Natural killer cell treated with Interleukin-12 subunit alpha and Interleukin-12 subunit beta and Interleukin-15 and Interleukin-18, amount 100 ng/mL, for 72 hours (primary cell): Measurements from ENCODE around the gene CRISP3. TPM values are rescaled to one million over a fixed set of nuclear protein-coding genes. Genes with fewer than 3 reads are reported as not detected.
"Not testable (repeated sequence)": the region's sequence is repeated elsewhere in the genome, so short reads cannot be mapped to it uniquely, and the experiment has no call there.

Source experiments
- ATAC-seq, 2 donors: fragments of 150-1000 bp; cut with Tn5 transposase in 1 of 2; sonication (Bioruptor Pico), chemical (Tn5 transposase) in 1 of 2; 2 replicates each; pipeline ENCODE4 v1.10.0; 2021
- DNase-seq: peaks from one replicate; pipeline ENCODE4 v3.0.0; 2022; ENCODE audit warnings: low spot score
- H3K27ac Mint-ChIP-seq, 2 donors: 1 replicate in 1 of 2; 2 replicates in 1 of 2; pipeline ENCODE4 v1.8.0; 2022; ENCODE audit warnings: mixed read lengths in 2 of 2, mild to moderate bottlenecking in 1 of 2, moderate library complexity in 1 of 2
- H3K27me3 Mint-ChIP-seq, 2 donors: 1 replicate in 1 of 2; 2 replicates in 1 of 2; pipeline ENCODE4 v1.8.0; 2022; ENCODE audit warnings: mixed read lengths in 2 of 2
- H3K36me3 Mint-ChIP-seq: one replicate; pipeline ENCODE4 v1.8.0; 2022; ENCODE audit warnings: mixed read lengths
- H3K4me1 Mint-ChIP-seq, 2 donors: 1 replicate in 1 of 2; 2 replicates in 1 of 2; pipeline ENCODE4 v1.8.0; 2022; ENCODE audit warnings: low read depth in 2 of 2, mixed read lengths in 2 of 2, mild to moderate bottlenecking in 1 of 2
- H3K4me3 Mint-ChIP-seq: one replicate; pipeline ENCODE4 v1.8.0; 2022; ENCODE audit warnings: mixed read lengths
- H3K9me3 Mint-ChIP-seq: 2 replicates; pipeline ENCODE4 v1.8.0; 2022; ENCODE audit warnings: mixed read lengths
- total RNA-seq, 2 donors: library from RNA; stranded (reverse); gene quantifications; one replicate each; pipeline ENCODE4 v1.2.3, GENCODE V29; 2022

Gene CRISP3
- total RNA-seq, 2 donors from 2014 or later, result not detected

DNA sequence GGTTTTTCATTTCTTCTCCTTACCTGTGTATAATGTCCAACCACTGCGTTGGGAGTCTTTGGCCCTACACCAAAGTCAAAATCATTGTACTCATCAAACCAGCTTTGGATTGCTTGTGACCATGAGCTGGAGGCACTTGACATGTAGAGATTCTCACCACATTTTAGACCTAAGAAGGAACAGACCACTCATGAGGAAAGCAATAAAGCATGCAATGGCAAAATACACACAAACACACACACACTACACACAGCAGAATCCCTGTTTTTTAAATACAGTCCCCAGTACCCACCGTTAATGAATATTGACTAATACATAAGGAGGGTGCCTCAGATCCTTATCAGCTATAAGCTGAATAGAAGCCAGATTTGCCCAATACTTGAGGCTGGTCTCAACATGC lies 10.5 kb downstream of the CRISP3 start:
- H3K36me3 Mint-ChIP-seq, result no peaks in the 10 kb centered on the region
- ATAC-seq (no peak), DNase-seq (no peak)
- H3K4me3 Mint-ChIP-seq, result no peak overlapping the region
- no peaks in the 10 kb centered on the region for H3K27me3 Mint-ChIP-seq
- H3K9me3 Mint-ChIP-seq, result peaks cover 7% of the 10 kb centered on the region
- no peaks in the 10 kb centered on the region for H3K4me1 Mint-ChIP-seq
- H3K27ac Mint-ChIP-seq, result no peak overlapping the region

- H3K27me3 Mint-ChIP-seq, result no peaks in the 10 kb centered on the region
- no peaks in the 10 kb centered on the region for H3K36me3 Mint-ChIP-seq
- H3K4me1 Mint-ChIP-seq, result no peaks in the 10 kb centered on the region
- H3K4me3 Mint-ChIP-seq, result no peak overlapping the region
- H3K9me3 Mint-ChIP-seq, result peaks cover 7% of the 10 kb centered on the region
- H3K27ac Mint-ChIP-seq, result no peak overlapping the region
- DNase-seq, result no peak
- ATAC-seq, result no peak
Observed at GRCh38 chr6:49732781-49733180, 11.4 kb downstream of the CRISP3 start.

GRCh38 chr6:49730251-49730650 lies 13.9 kb downstream of the CRISP3 start:
- no peaks in the 10 kb centered on the region for H3K27me3 Mint-ChIP-seq

DNA sequence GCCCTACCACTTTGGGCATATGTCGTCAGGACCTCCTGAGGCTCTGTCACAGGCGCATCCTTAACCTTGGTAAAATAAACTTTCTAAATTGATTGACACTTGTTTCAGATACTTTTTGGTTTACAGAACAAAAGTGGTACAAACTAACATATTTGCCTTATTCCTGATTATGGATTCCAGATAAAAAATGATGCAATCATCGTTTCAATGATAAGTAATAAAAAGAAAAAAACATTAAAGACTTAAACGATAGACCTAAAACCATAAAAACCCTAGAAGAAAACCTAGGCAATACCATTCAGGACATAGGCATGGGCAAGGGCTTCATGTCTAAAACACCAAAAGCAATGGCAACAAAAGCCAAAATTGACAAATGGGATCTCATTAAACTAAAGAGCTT lies 20.3 kb downstream of the CRISP3 start:
- DNase-seq, H3K27me3 Mint-ChIP-seq, H3K36me3 Mint-ChIP-seq, H3K27ac Mint-ChIP-seq, H3K4me3 Mint-ChIP-seq, ATAC-seq, H3K4me1 Mint-ChIP-seq: not testable (repeated sequence)
- H3K9me3 Mint-ChIP-seq, result peaks cover 10% of the 10 kb centered on the region

More at GRCh38 chr6:49730251-49730650, 13.9 kb downstream of the CRISP3 start:
- H3K27ac Mint-ChIP-seq, result no peak overlapping the region
- no peak for ATAC-seq
- DNase-seq, result no peak
- H3K4me3 Mint-ChIP-seq, result no peak overlapping the region
- peaks cover 7% of the 10 kb centered on the region for H3K9me3 Mint-ChIP-seq
- no peaks in the 10 kb centered on the region for H3K4me1 Mint-ChIP-seq
- H3K36me3 Mint-ChIP-seq, result peaks cover 8% of the 10 kb centered on the region

- ATAC-seq (no peak), DNase-seq (no peak)
- peaks cover 20% of the 10 kb centered on the region for H3K9me3 Mint-ChIP-seq
- H3K4me1 Mint-ChIP-seq, result no peaks in the 10 kb centered on the region
- no peaks in the 10 kb centered on the region for H3K27me3 Mint-ChIP-seq
- H3K4me3 Mint-ChIP-seq, result no peak overlapping the region
- H3K36me3 Mint-ChIP-seq, result peaks cover 5% of the 10 kb centered on the region
- H3K27ac Mint-ChIP-seq, result no peak overlapping the region
Observed at GRCh38 chr6:49721297-49721696, 22.9 kb downstream of the CRISP3 start.

GRCh38 chr6:49720372-49720771 lies 23.8 kb downstream of the CRISP3 start:
- Mint-ChIP-seq H3K9me3 (peaks cover 21% of the 10 kb centered on the region), H3K4me3 (no peak overlapping the region), H3K4me1 (no peaks in the 10 kb centered on the region), H3K27me3 (no peaks in the 10 kb centered on the region), H3K27ac (no peak overlapping the region), H3K36me3 (no peaks in the 10 kb centered on the region)
- DNase-seq (no peak), ATAC-seq (no peak)

DNA sequence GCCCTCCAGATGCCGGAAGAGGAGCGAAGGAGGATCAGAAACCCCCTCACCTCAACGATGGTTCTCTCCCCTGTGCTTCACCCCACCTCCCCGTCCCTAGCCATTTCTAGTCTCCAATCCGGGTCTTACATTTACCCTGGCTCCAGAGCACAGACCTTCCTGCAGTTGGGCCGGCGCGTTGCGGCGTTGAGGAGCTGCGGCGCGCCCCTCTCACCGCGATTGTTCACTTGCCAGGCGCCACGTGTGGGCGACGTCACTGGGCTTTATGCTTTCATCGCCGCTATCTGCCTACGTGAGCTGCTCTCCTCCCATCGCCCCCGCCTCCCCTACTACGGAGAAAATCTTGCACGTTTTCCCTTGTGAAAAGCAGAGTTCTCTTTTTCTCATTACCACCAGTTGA lies 30.8 kb downstream of the CRISP3 start, which contains the start of gene CRISP2:
CRISP2 (minus strand) TSS at position 198 of the 400 bp plus-strand sequence. CDS start 4,347 bp downstream, outside the sequence.
- Mint-ChIP-seq H3K9me3 (peaks cover 15% of the 10 kb centered on the region), H3K27ac (no peak within 1 kb of the TSS), H3K36me3 (no peaks in the 10 kb centered on the region), H3K4me1 (no peaks in the 10 kb centered on the region), H3K4me3 (no peak within 1 kb of the TSS), H3K27me3 (no peaks in the 10 kb centered on the region)
- ATAC-seq (no peak), DNase-seq (peak; percentile 49)

DNA sequence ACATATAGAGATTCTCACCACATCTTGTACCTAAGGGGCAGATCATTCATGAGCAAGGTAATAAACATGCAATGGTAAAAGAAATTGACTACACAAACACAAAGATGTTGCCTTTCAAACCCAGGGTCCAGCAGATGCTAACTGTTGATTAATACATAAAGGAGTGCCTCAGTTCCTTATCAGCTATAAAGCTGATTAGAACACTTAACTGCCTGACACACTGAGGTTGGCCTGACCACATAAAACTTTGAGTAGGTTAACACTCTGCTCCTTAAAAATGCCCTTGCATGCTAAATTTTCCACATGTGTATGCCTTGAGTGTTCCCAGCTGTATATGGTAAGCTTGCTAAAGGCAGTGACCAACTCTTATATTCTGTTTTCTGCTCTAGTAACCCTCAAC lies 45.7 kb downstream of the CRISP3 start:
- Mint-ChIP-seq H3K4me3 (no peak overlapping the region), H3K27me3 (no peaks in the 10 kb centered on the region), H3K4me1 (no peaks in the 10 kb centered on the region), H3K36me3 (peaks cover 4% of the 10 kb centered on the region), H3K9me3 (peaks cover 9% of the 10 kb centered on the region), H3K27ac (no peak overlapping the region)
- DNase-seq, result no peak
- no peak for ATAC-seq

DNA sequence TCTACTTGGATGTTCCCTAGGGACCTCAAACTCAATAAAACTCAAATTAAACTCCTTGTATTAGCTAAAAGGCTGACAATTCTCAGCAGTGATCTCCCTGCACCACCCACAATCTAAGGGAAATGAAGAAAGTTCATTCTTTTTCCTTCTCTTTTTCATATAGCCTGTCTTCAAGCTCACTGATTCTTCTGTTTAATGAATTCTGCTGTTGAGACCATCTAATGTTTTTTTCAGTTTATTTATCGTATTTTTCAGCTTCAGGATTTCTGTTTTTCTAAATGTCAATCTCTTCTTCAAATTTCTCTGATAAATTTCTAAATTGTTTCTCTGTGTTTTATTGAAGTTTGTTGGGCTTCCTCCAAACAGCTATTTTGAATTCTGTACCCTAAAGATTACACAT lies 50.7 kb downstream of the CRISP3 start:
- Mint-ChIP-seq H3K9me3 (peaks cover 9% of the 10 kb centered on the region), H3K4me3 (no peak overlapping the region), H3K4me1 (no peaks in the 10 kb centered on the region), H3K27ac (no peak overlapping the region), H3K36me3 (peaks cover 5% of the 10 kb centered on the region), H3K27me3 (no peaks in the 10 kb centered on the region)
- no peak for DNase-seq
- ATAC-seq, result no peak

GRCh38 chr6:49692534-49692933 lies 51.7 kb downstream of the CRISP3 start:
- Mint-ChIP-seq H3K27me3 (no peaks in the 10 kb centered on the region), H3K4me3 (no peak overlapping the region), H3K4me1 (no peaks in the 10 kb centered on the region), H3K36me3 (peaks cover 5% of the 10 kb centered on the region), H3K27ac (no peak overlapping the region), H3K9me3 (peaks cover 9% of the 10 kb centered on the region)
- ATAC-seq, result no peak
- DNase-seq, result no peak

Other genes with a start within 250 kb of the CRISP3 start
- not detected for gene GLYATL3, start 244.5 kb downstream of the CRISP3 start, total RNA-seq
- not detected for gene C6orf141, start 193.7 kb downstream of the CRISP3 start, total RNA-seq
- not detected for gene RHAG, start 107.5 kb downstream of the CRISP3 start, total RNA-seq
- gene CRISP2, start 30.8 kb downstream of the CRISP3 start, total RNA-seq, result not detected
- gene PGK2, start 42.9 kb upstream of the CRISP3 start, total RNA-seq, result not detected
- not detected for gene CRISP1, start 122.1 kb upstream of the CRISP3 start, total RNA-seq
- not detected for gene DEFB114, start 219.8 kb upstream of the CRISP3 start, total RNA-seq
- not detected for gene DEFB113, start 225.2 kb upstream of the CRISP3 start, total RNA-seq